Middle frontal gyrus (tissue), 1 donor: Measurements from ENCODE around the gene PCSK6.
"Not testable (repeated sequence)": the region's sequence is repeated elsewhere in the genome, so short reads cannot be mapped to it uniquely, and the experiment has no call there.

Source experiments
- DNase-seq: peaks from one replicate; pipeline ENCODE4 v3.0.0-alpha.2; 2015; ENCODE audit warnings: low spot score; ENCODE audit errors: extremely low spot score

PCSK6 gene

GRCh38 chr15:101379647-101380046 lies 109.9 kb downstream of the PCSK6 start:
- DNase-seq, result no peak

DNA sequence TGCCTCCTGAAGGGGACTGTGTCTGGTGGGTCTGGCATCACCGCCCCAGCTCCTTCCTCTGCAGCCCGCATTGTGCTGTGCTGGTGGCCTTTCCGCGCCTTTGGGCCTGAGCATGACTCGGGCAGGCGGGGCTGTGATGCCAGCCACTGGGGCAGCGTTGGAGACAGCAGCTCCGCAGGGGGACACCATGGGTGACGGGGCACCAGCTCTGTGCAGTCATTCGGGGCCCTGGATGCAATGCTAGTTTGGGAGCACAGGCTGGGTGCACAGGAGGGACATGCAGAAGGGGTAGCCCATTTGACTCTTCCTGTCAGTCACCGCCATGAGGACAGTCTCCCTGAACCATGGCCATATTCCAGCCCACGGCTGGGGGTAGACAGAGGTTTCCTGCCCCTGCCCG lies 110.6 kb downstream of the PCSK6 start:
- DNase-seq, result no peak

- no peak for DNase-seq
Observed at GRCh38 chr15:101378171-101378755, 111.2 kb downstream of the PCSK6 start.

GRCh38 chr15:101376615-101377395 lies 112.7 kb downstream of the PCSK6 start:
- no peak for DNase-seq

GRCh38 chr15:101375006-101375405 lies 114.5 kb downstream of the PCSK6 start:
- DNase-seq, result not testable (repeated sequence)

DNA sequence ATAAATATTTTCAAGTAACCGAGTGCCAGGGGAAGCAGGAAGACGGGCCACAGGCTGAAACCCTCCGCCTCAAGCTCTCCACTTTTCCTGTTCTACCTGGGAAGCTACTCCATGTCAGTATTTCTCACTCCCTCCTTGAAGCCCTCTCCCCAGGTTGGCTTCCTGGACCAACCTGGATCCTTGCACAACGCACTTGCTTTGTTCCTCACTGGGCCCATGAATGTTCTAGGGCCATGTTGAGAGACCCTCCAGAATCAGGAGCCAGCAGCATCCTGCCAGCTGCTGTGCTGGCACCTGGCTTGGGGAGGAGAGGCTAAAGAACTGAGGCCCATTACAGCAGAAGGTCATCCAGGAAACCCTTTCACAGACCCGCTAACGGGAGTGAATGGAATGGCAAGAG lies 115.2 kb downstream of the PCSK6 start:
- no peak for DNase-seq

- DNase-seq, result no peak
Observed at GRCh38 chr15:101373577-101373976, 115.9 kb downstream of the PCSK6 start.

- no peak for DNase-seq
Observed at GRCh38 chr15:101372960-101373525, 116.5 kb downstream of the PCSK6 start.

GRCh38 chr15:101372149-101372577 lies 117.3 kb downstream of the PCSK6 start:
- DNase-seq, result no peak

- no peak for DNase-seq
Observed at GRCh38 chr15:101371519-101371918, 118.0 kb downstream of the PCSK6 start.

DNA sequence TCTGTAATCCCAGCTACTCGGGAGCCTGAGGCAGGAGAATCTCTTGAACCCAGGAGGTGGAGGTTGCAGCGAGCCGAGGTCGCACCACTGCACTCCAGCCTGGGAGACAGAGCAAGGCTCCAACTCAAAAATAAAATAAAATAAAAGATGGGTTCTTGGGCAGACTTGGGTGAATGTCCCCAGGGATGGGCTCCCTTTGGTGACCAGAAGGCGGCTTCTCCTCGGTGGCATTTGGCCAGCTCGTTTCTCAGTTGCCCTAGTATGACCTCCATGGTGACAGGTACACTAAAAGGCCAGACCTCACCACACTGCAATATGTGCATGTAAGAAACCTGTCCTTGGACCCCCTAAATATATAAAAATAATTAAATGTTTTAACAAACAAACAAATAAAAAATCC lies 118.4 kb downstream of the PCSK6 start:
- DNase-seq, result no peak

DNA sequence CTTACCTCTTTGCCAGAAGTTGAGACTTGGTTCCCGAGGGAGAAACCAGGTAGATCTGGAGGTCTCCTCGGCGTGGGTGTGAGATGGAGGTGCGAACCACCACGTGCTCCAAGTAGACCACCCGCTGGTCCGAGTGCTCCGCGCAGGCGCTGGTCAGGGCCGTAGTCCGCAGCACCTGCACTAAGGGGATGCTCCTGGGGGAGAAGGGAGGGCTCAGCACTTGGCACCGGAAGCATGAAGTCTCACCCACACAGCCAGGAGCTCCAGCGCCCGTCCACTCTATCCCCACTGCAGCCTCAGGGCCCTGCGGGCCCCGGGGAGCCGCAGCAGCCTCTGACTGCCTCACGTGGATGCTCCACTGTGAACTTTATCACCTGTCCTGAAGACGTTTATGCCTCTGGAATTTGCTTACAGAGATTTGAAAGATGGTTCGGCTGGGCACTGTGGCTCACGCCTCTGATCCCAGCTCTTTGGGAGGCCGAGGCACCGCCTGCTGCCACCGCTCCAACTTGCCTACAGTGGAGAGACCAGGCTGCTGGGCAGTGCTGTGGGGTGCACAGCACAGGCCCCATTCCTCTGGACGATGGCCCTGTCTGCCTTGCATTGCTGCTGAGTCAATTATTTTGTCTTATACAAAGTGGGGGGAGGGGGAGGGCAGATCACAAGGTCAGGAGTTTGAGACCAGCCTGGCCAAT lies 119.0 kb downstream of the PCSK6 start:
- DNase-seq, result no peak

DNA sequence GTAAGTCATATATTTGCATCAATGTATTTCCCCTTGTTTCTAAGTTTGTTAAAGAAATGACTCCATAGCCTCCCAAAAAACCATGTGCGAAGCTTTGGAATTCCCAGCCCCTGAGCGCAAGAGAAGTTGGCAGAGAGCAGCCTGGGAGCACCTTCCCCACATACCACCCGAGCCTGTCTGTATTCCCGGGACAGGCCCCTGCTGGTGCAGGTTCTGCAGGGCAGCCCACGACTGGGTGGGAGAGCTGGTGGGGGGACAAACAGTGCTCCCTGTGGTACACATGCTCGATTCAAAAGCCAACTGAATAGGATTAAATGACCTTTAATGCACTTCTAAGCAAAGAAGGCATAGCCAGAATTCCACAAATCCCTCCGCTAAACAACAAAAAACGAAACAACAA lies 119.8 kb downstream of the PCSK6 start:
- no peak for DNase-seq

DNA sequence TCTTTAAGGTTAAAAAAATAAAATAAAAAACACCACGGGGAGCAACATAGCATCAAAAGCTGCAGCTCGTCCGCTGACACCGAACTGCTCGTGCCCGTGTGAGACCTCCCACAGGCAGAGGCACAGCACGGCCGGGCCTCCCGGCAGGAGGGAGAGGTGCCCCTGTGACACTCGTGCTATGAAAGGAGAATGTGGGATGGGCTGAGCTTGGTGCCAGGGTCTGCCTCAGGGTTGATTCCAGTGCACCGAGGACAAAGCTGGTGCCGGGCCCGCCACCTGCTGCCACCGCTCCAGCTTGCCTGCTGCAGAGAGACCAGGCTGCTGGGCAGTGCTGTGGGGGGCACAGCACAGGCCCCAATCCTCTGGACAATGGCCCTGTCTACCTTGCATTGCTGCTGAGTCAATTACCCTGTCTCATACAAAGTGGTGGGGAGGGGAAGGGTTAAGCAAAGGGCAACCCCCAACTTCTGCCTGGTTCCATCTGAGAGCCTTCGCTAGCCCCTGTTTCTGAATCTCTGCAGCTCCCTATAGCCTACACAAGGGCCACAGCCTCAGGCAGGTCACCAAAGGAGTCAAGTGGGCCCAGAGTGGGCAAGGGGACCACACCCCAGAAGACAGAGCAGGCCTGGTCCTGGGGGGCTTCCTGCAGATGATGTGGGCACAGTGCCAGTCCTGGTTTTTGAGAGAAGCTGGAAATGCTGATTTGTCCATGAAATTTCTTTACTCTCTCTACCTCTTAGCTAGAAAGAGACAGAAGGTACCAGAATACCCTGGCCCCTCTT lies 120.5 kb downstream of the PCSK6 start:
- no peak for DNase-seq

DNA sequence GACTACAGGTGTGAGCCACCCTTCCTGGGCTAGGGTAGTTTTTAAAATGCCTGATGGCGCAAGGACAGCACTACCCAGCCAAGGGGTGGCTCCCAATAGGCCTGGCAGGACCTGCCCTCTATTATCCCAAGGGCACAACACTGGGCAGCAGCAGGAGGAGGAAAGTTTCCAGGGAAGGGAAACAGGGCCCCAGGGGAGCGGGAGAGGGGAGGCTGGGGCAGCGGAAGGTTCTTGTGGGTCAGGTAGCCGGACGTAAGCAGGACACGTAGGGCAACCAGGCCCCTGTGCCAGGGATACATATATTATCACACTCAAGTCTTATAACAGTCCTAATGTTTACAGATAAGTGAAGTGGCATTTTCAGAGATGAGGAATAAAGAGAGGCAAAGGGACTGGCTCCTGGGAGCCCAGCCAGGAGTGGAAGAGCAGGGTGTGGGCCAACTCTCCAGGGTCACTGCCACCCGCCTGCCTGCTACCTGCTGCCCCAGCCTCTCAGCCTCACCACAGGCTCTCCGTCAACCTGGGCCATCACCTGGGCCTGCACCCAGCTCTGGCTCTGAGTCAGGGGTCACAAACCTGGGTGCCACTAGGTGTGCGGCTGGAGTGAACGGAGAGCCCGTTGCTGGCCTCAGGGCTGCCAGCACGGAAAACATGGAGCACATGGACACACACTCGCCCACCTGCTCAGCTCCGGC lies 121.3 kb downstream of the PCSK6 start:
- DNase-seq, result no peak

DNA sequence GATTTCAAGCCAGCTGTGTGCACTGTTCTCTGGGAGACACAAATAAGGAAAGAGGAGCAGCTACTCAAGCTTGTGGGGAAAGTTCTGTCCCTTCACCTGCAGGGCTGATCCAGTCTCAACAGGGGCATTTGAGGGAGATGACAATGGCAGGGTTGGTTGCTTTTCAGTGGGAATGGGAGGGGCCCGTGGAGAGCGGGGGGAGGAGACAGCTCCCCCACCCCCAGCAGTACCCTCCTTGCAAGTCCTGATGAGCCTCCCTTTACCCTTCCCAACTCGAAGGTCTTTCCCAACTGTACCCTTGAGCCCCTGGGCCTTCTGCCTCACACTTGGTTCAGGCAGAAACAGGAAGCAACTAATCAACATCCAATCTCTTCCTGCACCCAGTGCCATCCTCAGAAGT lies 122.7 kb downstream of the PCSK6 start:
- DNase-seq, result no peak

- DNase-seq, result no peak
Observed at GRCh38 chr15:101362986-101363566, 126.4 kb downstream of the PCSK6 start.

GRCh38 chr15:101362359-101362758 lies 127.1 kb downstream of the PCSK6 start:
- no peak for DNase-seq

DNA sequence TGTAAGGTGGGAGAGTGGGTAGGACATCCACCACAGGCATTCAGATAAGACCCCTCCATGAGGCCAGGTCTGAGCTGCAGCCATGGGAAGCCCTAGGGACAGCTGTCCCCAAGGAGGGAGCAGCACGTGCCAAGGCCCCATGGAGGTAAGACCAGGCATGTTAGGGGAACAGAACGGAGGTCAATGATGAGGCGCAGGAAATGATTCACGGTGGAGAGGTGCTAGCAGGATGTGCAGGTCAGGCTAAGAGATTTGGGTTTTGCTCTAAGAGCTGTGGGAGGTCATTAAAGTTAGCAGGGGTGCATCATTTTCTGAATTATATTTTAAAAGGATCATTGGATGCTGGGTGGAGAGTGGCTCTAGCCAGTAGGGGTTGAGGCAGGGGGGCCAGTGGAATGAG lies 128.1 kb downstream of the PCSK6 start:
- no peak for DNase-seq

- no peak for DNase-seq
Observed at GRCh38 chr15:101359365-101359947, 130.1 kb downstream of the PCSK6 start.
